Suprapubic skin (tissue), 4 donors: ENCODE data around the gene PAK5.

Experiments
- EP300 ChIP-seq: sonication (generic); formaldehyde crosslinking; IDR thresholded peaks from one replicate; pipeline ENCODE4 v1.6.1; 2017; ENCODE audit warnings: antibody characterized with exemption
- POLR2A ChIP-seq, 2 donors: fragments of 450-650 bp; IDR thresholded peaks; one replicate each; pipeline ENCODE4 v1.6.1; 2017; ENCODE audit warnings: antibody characterized with exemption in 2 of 2, mild to moderate bottlenecking in 2 of 2, moderate library complexity in 2 of 2
- POLR2AphosphoS5 ChIP-seq, 3 donors: sonication (generic); formaldehyde crosslinking; IDR thresholded peaks; one replicate each; pipeline ENCODE4 v1.6.1; 2017; ENCODE audit warnings: antibody characterized with exemption in 3 of 3
- TF ChIP-seq, protein P1 (sequence below), 2 donors: fragments of 200-600 bp in 1 of 2; fragments of 450-650 bp in 1 of 2; sonication (generic) in 1 of 2; IDR thresholded peaks; one replicate each; pipeline ENCODE4 v1.5.1; 2016 to 2019; ENCODE audit warnings: antibody characterized with exemption in 2 of 2, mild to moderate bottlenecking in 1 of 2, moderate library complexity in 1 of 2

DNA sequence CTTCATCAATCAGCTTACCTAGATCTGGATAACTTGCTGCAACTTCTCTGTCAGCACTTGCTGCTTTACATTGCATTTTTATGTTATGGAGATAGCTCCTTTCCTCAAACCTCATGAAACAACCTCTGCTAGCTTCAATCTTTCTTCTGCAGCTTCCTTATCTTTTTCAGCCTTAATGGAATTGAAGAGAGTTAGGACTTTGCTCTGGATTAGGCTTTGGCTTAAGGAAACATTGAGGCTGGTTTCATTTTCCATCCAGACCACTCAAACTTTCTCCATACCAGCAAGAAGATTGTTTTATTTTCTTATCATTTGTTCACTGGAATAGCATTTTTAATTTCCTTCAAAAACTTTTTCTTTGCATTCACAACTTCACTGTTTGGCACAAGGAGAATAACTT is 48.8 kb upstream of the PAK5 start:
- no peak for TF ChIP-seq POLR2A (IDR thresholded peaks at IDR 0.05)
- TF ChIP-seq, protein P1, sequence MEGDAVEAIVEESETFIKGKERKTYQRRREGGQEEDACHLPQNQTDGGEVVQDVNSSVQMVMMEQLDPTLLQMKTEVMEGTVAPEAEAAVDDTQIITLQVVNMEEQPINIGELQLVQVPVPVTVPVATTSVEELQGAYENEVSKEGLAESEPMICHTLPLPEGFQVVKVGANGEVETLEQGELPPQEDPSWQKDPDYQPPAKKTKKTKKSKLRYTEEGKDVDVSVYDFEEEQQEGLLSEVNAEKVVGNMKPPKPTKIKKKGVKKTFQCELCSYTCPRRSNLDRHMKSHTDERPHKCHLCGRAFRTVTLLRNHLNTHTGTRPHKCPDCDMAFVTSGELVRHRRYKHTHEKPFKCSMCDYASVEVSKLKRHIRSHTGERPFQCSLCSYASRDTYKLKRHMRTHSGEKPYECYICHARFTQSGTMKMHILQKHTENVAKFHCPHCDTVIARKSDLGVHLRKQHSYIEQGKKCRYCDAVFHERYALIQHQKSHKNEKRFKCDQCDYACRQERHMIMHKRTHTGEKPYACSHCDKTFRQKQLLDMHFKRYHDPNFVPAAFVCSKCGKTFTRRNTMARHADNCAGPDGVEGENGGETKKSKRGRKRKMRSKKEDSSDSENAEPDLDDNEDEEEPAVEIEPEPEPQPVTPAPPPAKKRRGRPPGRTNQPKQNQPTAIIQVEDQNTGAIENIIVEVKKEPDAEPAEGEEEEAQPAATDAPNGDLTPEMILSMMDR (IDR thresholded peaks at IDR 0.05): no peak
- TF ChIP-seq POLR2AphosphoS5 (IDR thresholded peaks at IDR 0.05): no peak
- TF ChIP-seq EP300: no peak
